Stimulated activated CD4-positive, alpha-beta T cell treated with anti-CD3 and anti-CD28 coated beads, Interleukin-15, amount 100 ng/mL, for 1 hour (primary cell): ENCODE measurements around the gene KCNK1.

Source experiments
- DNase-seq, 2 donors: peaks; one replicate each; pipeline ENCODE4 v3.0.0-alpha.2; 2020; ENCODE audit warnings: low read depth in 1 of 2, low spot score in 1 of 2

KCNK1 gene

DNA sequence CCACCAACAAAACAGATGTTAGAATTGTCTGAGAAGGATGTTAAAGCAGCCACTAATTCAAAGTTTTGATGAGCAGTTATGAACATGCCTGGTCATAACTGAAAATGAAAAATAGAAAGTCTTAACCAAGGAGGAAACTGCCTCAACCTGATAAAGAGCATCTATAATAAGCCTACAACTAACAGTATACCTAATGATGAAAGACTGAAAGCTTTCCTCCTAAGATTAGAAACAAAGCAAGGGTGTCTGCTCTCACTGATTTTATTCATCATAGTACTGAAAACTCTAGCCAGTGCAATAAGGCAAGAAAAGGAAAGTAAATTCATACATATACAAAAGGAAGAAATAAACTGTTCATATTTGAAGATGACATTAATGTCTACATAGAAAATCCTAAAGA lies 82.0 kb downstream of the KCNK1 start:
- no peak for DNase-seq

DNA sequence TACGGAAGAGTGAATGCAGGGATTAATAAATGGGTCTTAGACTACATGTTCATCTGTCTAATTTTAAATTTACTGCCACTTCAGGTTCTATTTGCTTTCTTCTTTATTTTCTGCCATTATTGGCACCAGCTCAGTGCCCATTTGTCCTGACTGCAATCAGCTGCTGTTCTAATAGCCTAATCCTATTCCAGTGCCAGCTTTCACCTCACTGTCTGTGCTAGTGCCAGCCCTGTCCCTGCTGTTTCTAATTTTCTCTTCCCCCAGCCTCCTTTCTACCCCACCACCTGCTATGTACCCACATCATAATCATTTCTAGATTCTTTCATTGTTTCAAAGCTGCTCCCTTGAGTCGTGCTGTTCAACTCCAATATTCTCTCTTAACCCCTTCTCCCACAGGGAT lies 86.4 kb downstream of the KCNK1 start:
- no peak for DNase-seq

DNA sequence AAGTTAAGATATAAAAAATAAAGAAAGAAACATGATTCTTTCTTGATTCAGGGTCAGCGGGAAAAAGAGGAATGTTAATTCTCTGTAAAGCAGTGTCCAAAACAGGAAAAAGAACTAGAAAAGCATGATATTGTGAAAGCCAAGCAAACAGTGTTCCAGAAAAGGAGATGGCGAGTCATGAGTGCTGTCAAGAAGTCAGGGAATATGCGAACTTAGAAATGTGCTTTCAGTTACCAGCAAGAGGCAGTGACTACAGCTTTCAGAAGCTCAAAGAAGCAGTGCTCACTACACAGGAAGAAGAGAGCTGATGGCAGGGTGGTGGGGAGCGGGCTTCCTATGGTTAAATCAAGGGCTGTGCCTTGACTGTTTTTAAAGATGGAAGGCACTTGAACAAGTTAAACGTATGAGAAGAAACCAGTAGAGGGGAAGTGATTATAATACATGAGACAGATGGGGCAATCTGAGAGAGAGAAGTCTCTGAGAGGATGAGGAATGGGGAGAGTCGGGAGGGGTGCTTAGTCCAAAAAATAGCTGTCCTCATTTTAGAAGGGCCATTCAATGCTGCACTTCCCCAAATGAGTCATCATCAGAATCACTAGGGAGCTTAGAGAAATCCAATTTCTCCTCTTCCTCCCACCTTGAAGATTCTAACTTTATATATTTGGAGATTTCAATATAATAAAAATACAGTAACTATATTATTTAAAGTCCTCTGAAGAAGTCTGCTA lies 90.4 kb downstream of the KCNK1 start:
- no peak for DNase-seq

DNA sequence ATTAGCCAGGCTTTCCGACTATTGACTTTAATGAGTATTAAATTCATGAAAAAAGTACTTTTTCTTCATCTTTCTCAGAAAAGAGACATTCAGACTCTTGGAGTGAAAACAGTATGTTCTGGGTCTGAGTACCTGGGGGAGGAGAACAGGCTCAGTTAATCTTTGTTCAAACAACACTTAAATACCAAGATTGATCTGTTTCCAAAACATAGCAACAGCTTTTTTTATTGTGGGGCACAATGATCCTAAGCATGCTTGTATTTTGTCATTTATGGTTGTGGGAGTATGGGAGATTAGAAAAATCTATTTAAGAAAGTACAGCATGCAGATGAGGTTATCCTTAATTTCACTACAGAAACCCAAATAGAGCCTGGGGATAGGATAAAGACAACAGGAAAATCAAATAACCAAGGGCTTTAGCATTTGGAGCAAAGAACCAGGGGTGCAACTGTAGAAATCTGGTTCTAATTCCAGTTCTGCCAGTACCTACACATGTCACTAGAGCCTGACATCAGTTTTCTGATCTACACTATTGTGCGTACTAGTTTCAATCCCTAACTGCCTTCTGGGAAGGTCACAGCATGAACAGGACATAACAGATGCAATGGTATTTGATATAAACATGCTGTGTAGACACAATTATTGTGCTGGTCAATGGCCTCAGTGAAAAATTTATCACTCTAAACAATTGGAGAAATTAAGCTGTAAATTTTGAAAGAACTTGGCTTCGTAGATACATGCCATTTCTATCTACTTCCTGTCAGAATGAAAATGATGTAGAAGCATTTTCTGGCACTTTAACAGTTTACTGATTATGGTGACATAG lies 91.2 kb downstream of the KCNK1 start:
- no peak for DNase-seq

DNA sequence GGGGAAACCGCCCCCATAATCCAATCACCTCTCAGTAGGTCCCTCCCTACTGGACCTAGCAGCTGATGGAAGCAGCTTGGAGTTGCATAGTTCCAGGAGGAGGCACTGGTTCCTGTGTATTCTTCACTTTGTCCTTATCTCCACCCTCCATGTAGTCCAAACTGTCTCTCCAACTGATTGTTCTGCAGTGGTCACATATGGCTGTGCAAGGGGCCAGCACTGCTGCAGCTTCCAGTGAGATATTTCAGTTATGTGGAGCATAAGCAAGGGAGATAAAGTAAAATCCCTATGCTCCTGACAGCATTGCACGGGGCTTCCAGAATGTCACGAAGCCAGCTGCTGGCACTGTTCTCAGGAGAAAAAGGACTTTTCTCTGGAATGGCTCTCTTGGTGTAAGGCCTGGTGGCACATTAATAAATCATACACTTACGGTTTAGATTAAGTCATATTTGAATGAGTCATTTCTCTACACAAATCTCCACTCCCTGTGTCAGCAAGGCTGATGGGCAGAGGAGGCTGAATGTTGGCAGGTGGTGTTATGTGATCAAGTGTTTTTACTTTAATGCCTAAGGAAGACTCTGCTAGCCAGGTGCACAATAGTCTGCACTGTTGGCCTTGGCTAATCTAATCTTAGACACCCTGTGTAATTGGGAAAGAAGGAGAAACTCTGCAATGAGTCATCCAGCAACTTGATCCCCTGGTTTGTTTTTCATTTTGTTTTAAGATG lies 93.4 kb downstream of the KCNK1 start:
- no peak for DNase-seq

DNA sequence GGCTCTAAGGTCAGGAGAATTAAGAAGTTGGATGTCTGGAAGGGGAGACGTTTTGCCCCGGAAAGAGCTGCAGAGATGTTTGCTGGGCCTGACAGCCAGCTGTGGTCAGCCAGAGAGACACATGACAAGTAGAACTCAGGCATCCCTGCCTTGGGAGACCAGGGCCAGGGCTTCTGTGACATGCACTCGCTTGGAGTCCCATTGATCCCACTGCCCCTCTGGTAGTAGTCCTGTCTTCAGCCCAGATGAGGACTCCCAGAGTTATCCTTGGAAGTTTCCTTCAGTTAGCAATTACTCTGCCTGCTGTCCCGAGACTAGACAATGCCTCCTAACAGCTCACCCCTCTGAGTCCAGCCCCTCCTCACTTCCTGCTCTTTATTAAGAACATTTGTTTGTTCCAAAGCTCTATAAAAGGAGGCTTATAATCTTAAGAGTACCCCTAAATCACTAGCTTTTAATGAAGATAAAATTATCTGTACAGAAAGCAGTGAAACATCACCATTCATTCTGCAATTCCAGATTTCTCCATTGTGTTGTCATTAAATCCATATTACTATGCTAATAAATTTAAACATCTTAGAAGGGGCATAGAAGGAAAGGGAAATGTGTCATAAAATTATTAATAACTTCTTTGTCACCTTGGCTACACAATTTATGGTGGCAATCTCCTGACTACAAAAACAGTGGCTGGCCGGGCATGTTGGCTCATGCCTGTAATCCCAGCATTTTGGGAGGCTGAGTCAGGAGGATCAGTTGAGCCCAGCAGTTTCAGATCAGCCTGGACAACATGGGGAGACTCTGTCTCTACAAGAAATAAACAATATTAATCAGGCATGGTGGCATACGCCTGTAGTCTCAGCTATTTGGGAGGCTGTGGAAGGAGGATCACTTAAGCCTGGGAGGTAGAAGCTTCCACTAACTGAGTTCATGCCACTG lies 94.2 kb downstream of the KCNK1 start:
- no peak for DNase-seq

DNA sequence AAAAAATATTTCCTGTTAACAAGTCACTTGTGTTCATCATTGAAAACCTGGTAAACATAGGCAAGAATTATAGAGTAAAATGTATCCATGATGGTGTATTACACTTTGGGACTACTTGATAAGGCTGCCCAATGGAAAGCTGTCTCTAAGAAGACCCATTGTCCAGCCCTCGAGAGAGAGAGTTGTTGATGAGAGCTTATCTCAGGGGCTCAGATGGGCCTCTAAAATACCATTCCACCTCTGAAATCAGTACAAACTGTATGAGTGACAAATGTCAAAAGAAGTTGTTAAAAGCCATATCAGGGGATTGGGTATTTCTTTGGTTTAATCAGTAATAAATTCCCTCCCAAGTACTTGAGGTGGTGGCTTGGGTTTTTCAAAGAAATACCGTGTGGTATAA lies 96.1 kb downstream of the KCNK1 start:
- no peak for DNase-seq

DNA sequence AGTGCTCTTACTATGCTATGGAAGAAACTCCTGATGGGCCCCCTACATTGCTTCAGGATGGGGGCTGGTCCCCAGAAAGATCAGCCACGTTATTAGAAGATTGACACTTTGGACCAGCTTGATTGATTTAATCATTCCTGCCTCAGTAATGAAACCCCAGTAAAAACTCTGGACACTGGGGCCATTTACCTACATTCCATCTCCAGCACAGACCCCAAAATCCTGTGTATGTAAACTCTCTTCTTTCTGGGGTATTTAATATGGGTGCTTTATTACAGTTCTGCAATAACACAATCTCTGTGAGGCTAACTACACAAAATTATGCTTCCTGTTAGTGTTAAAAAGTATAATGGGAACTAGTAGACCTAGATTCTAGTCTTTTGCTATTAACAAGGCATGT lies 96.6 kb downstream of the KCNK1 start:
- no peak for DNase-seq

DNA sequence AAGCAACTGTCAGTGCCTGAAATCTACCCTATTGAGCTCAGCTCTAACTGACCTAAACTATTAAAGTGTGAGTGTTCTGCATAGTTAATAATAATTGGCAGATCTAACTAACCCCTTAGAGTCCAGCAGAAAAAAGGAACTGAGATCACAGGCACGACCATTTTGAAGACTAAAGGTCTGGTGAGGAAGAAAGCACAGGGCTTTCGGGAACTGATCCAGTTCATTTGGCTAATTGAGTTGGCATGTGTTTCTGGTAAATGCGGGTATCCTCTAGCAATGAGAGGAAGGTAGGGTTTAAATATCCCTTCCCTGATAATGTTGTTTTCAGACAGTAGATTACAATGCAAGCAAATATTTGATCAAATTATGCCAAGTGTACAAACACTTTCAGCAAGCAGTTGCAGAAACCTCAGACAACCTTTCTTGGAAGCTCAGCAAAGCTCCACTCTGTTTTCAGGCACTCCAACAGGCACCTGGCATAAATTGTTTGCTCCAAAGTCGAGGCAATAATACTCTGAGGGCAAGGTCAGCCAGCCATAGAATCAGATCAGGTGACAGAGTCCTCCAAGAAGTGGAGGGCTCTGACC lies 100.8 kb downstream of the KCNK1 start:
- DNase-seq = no peak

DNA sequence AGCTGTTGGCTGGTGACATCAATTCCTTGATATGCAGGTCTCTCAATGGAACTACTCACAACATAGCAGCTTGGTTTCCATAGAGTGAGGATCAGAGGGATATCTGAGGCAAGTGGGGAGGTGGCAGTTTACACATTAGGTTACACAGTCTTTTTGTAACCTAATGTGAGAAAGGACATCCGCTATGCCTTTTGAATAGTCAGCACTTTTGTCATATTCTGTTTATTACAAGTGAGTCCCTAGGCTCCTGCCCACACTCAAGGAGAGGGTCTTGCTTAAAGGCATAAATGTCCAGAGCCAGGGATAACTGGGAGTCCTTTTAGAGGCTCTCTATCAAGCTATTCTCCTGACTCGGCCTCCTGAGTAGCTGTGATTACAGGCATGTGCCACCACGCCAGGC lies 104.2 kb downstream of the KCNK1 start:
- DNase-seq = no peak

DNA sequence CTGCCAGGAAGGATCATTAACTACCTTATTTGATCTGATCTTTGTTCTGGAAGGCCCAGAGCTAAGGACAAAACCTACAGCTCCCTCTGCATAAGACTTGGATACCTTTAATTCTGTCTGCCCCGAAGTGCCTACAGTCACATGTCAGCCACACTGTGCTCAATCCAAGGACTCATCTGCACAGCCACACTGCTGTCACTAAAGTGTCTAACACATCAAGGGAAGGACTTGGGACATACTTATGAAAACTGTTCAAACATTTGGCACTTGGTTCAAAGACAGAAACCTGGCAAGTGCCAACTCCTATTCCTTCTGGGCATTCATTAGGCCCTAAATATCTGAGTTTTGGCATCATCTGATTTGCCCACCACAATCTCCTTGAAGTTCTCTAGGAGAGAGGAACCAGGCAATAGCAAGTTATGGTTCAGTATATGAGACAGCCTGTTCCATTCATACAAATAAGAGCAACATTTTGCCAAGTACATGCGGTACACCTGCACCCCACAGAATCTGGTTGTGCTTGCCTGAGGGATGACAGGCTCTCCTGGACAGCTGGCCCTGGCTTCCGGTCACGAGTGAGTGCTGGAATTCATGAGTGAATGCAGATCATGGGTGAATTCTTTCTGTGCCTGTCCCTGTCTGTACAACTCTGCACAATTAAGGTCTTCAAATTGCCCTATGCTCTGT lies 105.9 kb downstream of the KCNK1 start:
- no peak for DNase-seq

DNA sequence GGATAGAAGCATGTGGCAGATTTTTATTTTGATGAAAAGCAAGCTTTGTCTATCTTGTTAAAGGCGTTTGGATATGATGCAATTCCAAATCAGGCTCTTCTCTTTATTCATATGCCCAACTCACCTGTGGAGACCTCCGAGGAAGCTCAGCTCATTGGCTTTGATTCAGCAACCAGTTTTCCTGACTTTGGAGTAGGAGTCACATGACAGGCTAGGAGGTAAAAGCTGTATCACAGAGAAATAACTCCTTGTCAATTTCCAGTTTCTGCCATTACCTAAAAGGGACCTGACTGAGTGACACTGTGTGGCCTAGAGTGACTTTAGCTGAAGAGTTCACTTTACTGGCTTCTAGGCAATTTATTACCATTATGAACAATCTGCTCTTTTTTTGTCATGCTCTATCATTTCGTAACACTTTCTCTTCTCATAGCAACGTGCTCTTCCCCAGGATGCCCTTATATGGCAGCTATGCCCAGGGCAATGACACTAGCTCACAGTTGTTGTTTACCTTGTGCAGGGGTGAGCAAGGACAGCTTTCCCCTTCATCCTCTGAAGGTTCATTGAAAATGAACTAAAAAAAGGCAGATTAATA lies 107.2 kb downstream of the KCNK1 start:
- no peak for DNase-seq
